IMR-90 (cell line): ENCODE measurements around the gene ROBO2. TPM values are rescaled to one million over a fixed set of nuclear protein-coding genes. Genes with fewer than 3 reads are reported as not detected.

Source experiments
- ATAC-seq: fragments of 200-7000 bp; cut with Tn5 transposase; 2 replicates; pipeline ENCODE4 v1.9.1; 2020; ENCODE audit warnings: low read depth, mild to moderate bottlenecking, moderate library complexity
- BruUV-seq: library from RNA; stranded (reverse); fragments of 400-500 nt; replicated peaks from 2 replicates; lab custom pipeline; 2021; lab: Mats Ljungman, UMichigan
- CTCF ChIA-PET: fragments of 300-600 bp; formaldehyde crosslinking; extraction: SDS; loops from one replicate; lab custom pipeline; 2021; ENCODE audit warnings: antibody characterized with exemption; lab: Yijun Ruan, JAX
- POLR2A ChIA-PET: fragments of 300-600 bp; sonication (Branson Sonifier 250); formaldehyde crosslinking; loops from one replicate; lab custom pipeline; 2022; ENCODE audit warnings: antibody characterized with exemption; ENCODE audit not compliant: unreplicated experiment; lab: Charles Lee
- DNase-seq: peaks from one replicate; pipeline ENCODE4 v3.0.0; 2013
- H2AFZ ChIP-seq: replicated peaks from 2 replicates; pipeline ENCODE3; 2013; ENCODE audit warnings: low read length, mild to moderate bottlenecking; ENCODE audit not compliant: poor library complexity
- H2AK5ac ChIP-seq: 2 replicates; pipeline ENCODE4 v1.6.1; 2013; ENCODE audit warnings: low read depth, low read length, inconsistent platforms
- H2AK9ac ChIP-seq: replicated peaks from 2 replicates; pipeline ENCODE3; 2013; ENCODE audit warnings: mild to moderate bottlenecking, low read depth, low read length, moderate library complexity; ENCODE audit not compliant: poor library complexity
- H2BK120ac ChIP-seq: 2 replicates; pipeline ENCODE4 v1.6.1; 2013; ENCODE audit warnings: low read depth, low read length, inconsistent platforms
- H2BK15ac ChIP-seq: 3 replicates; pipeline ENCODE4 v1.6.1; 2013; ENCODE audit warnings: low read depth, low read length, inconsistent platforms
- H2BK20ac ChIP-seq: 2 replicates; pipeline ENCODE4 v1.6.1; 2013; ENCODE audit warnings: low read depth, mild to moderate bottlenecking, inconsistent platforms, low read length, moderate library complexity
- H2BK5ac ChIP-seq: 2 replicates; pipeline ENCODE4 v1.6.1; 2013; ENCODE audit warnings: mild to moderate bottlenecking, low read depth, low read length, inconsistent platforms; ENCODE audit not compliant: poor library complexity, severe bottlenecking
- H3K14ac ChIP-seq: replicated peaks from 2 replicates; pipeline ENCODE4 v1.6.1; 2013; ENCODE audit warnings: low read depth, low read length, inconsistent platforms
- H3K18ac ChIP-seq: 2 replicates; pipeline ENCODE4 v1.6.1; 2013; ENCODE audit warnings: low read depth, low read length, control low read depth
- H3K23ac ChIP-seq: 2 replicates; pipeline ENCODE4 v1.6.1; 2013; ENCODE audit warnings: low read depth, low read length, inconsistent platforms
- H3K27ac ChIP-seq: 2 replicates; pipeline ENCODE4 v1.5.1; 2013; ENCODE audit warnings: mild to moderate bottlenecking, control low read depth, low read length; ENCODE audit not compliant: insufficient read depth
- H3K27me3 ChIP-seq: 2 replicates; pipeline ENCODE4 v1.6.1; 2013; ENCODE audit warnings: low read length; ENCODE audit not compliant: control insufficient read depth, insufficient read depth
- H3K36me3 ChIP-seq: 2 replicates; pipeline ENCODE4 v1.6.1; 2013; ENCODE audit warnings: low read length, mixed read lengths; ENCODE audit not compliant: control insufficient read depth, insufficient read depth
- H3K4ac ChIP-seq: 2 replicates; pipeline ENCODE4 v1.6.1; 2013; ENCODE audit warnings: low read depth, low read length, inconsistent platforms
- H3K4me1 ChIP-seq: 2 replicates; pipeline ENCODE4 v1.6.1; 2013; ENCODE audit warnings: low read length, mixed read lengths; ENCODE audit not compliant: control insufficient read depth, insufficient read depth
- H3K4me2 ChIP-seq: 2 replicates; pipeline ENCODE4 v1.6.1; 2013; ENCODE audit warnings: low read depth, mild to moderate bottlenecking, control low read depth, low read length, moderate library complexity
- H3K4me3 ChIP-seq: 2 replicates; pipeline ENCODE4 v1.5.1; 2013; ENCODE audit warnings: low read depth, mild to moderate bottlenecking, control low read depth, low read length, moderate library complexity; ENCODE audit not compliant: insufficient read depth
- H3K56ac ChIP-seq: 2 replicates; pipeline ENCODE4 v1.6.1; 2013; ENCODE audit warnings: low read length, inconsistent platforms; ENCODE audit not compliant: insufficient read depth; ENCODE audit errors: extremely low read depth
- H3K79me1 ChIP-seq, 2 experiments: 2 replicates each; pipeline ENCODE4 v1.6.1; 2013; ENCODE audit warnings: low read length in 2 of 2, inconsistent platforms in 1 of 2, low read depth in 1 of 2
- H3K9ac ChIP-seq: 2 replicates; pipeline ENCODE4 v1.6.1; 2013; ENCODE audit warnings: low read depth, low read length, control low read depth
- H3K9me1 ChIP-seq: 2 replicates; pipeline ENCODE4 v1.6.1; 2013; ENCODE audit warnings: low read length, inconsistent platforms; ENCODE audit not compliant: insufficient read depth
- H3K9me3 ChIP-seq: 2 replicates; pipeline ENCODE4 v1.6.1; 2013; ENCODE audit warnings: low read length; ENCODE audit not compliant: control insufficient read depth, insufficient read depth
- H4K20me1 ChIP-seq: 2 replicates; pipeline ENCODE4 v1.6.1; 2013; ENCODE audit warnings: low read length, inconsistent platforms; ENCODE audit not compliant: insufficient read depth
- H4K5ac ChIP-seq: 2 replicates; pipeline ENCODE4 v1.6.1; 2013; ENCODE audit warnings: mild to moderate bottlenecking, low read depth, low read length, control low read depth
- H4K8ac ChIP-seq, 2 experiments: 2 replicates each; pipeline ENCODE4 v1.6.1; 2013; ENCODE audit warnings: low read depth in 2 of 2, low read length in 2 of 2, control low read depth in 1 of 2, inconsistent platforms in 1 of 2
- H4K91ac ChIP-seq: 2 replicates; pipeline ENCODE4 v1.6.1; 2013; ENCODE audit warnings: low read depth, low read length, inconsistent platforms; ENCODE audit not compliant: insufficient read depth
- BHLHE40 ChIP-seq: fragments of 150-350 bp; IDR thresholded peaks from 2 replicates; pipeline ENCODE4 v1.6.1; 2016; ENCODE audit warnings: mild to moderate bottlenecking, low read depth, low read length
- CEBPB ChIP-seq: IDR thresholded peaks from 2 replicates; pipeline ENCODE4 v1.6.1; 2012; ENCODE audit warnings: low read depth, low read length, improper control_type of control experiment
- CHD1 ChIP-seq: IDR thresholded peaks from 2 replicates; pipeline ENCODE4 v1.6.1; 2012; ENCODE audit warnings: low read depth, low read length, improper control_type of control experiment
- MXI1 ChIP-seq: IDR thresholded peaks from 2 replicates; pipeline ENCODE4 v1.6.1; 2012; ENCODE audit warnings: low read depth, mild to moderate bottlenecking, low read length, moderate library complexity, borderline replicate concordance
- POLR2A ChIP-seq: IDR thresholded peaks from 2 replicates; pipeline ENCODE4 v1.6.1; 2012; ENCODE audit warnings: mild to moderate bottlenecking, low read depth, low read length
- RAD21 ChIP-seq: IDR thresholded peaks from 2 replicates; pipeline ENCODE4 v1.6.1; 2012; ENCODE audit warnings: low read length, improper control_type of control experiment
- RFX5 ChIP-seq: IDR thresholded peaks from 2 replicates; pipeline ENCODE4 v1.8.0; 2012; ENCODE audit warnings: low read depth, mild to moderate bottlenecking, low read length, moderate library complexity
- SMC3 ChIP-seq: fragments of 150-350 bp; IDR thresholded peaks from 2 replicates; pipeline ENCODE4 v1.6.1; 2016; ENCODE audit warnings: low read depth, mild to moderate bottlenecking, antibody characterized with exemption, low read length, moderate library complexity
- WGBS, 2 experiments: methylation state at CpG; one replicate each; pipeline versions ENCODE4 v1.1.5 to v1.1.7; 2013; ENCODE audit warnings: missing lambda C conversion rate in 2 of 2; ENCODE audit not compliant: insufficient read length in 1 of 2; ENCODE audit errors: extremely low coverage in 2 of 2; 5-methylcytosine and 5-hydroxymethylcytosine counted together
- dilution Hi-C: fragments of 300-500 bp; cut with HindIII; formaldehyde crosslinking; loops from one replicate; pipeline ENCODE4 v1.14.3; 2018; ENCODE audit warnings: low sequenced_read_pairs; ENCODE audit not compliant: unreplicated experiment
- in situ Hi-C: fragments of 300-500 bp; cut with MboI; formaldehyde crosslinking; loops from 3 replicates; pipeline ENCODE4 v1.14.3; 2019; ENCODE audit warnings: low sequenced_read_pairs, inconsistent platforms, mixed read lengths
- intact Hi-C: fragments of 100-400 bp; cut with micrococcal nuclease; formaldehyde crosslinking; loops from 2 replicates; pipeline ENCODE4 v1.10.0; 2022
- polyA plus RNA-seq, 3 experiments: library from polyadenylated mRNA; depleted of rRNA; stranded (reverse); fragments of >200 nt; gene quantifications; 2 replicates each; pipeline ENCODE4 v1.2.3, GENCODE V29; 2012; ENCODE audit warnings: low replicate concordance in 1 of 3
- total RNA-seq: library from RNA; depleted of rRNA; stranded (reverse); fragments of >200 nt; gene quantifications from 2 replicates; pipeline ENCODE4 v1.2.3, GENCODE V29; 2012
- TF ChIP-seq, protein P1 (sequence below): fragments of 150-350 bp; IDR thresholded peaks from 2 replicates; pipeline ENCODE4 v1.6.1; 2017; ENCODE audit warnings: mild to moderate bottlenecking, antibody characterized with exemption, low read length, low read depth
- TF ChIP-seq, protein P2 (sequence below): fragments of 150-350 bp; IDR thresholded peaks from 2 replicates; pipeline ENCODE4 v1.6.1; 2016; ENCODE audit warnings: low read depth, mild to moderate bottlenecking, low read length, moderate library complexity, borderline replicate concordance
- TF ChIP-seq, protein P3 (sequence below): conservative IDR thresholded peaks from 2 replicates; pipeline ENCODE4 v1.5.1; 2012; ENCODE audit warnings: mild to moderate bottlenecking, low read depth, low read length, improper control_type of control experiment

ROBO2 gene
- total and polyA plus RNA-seq, 2 of the 4 experiments (the other 2 are of a cell fraction): 9.3 to 14.5 TPM

DNA sequence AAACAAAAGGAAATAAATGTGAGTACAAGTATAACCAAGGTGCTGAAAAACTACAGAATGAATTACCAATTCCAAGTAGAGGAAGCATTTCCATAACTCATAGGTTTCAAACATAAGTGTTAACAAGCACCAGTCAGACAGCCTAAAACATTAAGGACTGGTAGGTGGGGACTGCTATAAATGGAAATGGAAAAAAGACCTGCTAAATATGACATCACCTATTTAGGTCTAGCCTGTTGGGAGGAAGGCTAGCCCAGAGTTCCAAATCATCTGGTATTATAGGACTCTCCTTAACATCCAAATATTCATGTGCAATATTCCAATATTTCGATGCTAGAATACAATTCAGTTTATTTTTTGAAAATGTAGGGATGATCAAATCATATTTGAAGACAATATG is 560.0 kb downstream of the ROBO2 start:
- Histone ChIP-seq H3K27ac (no peak overlapping the region), H3K56ac (no peak overlapping the region), H3K79me1 (no peaks in the 10 kb centered on the region), H2AK5ac (no peak overlapping the region), H3K18ac (no peak overlapping the region), H2AK9ac (no peak overlapping the region), H4K20me1 (no peaks in the 10 kb centered on the region), H2BK120ac (no peak overlapping the region), H3K9me1 (no peaks in the 10 kb centered on the region), H3K36me3 (no peaks in the 10 kb centered on the region), H4K91ac (no peak overlapping the region), H4K5ac (no peak overlapping the region), H2BK15ac (no peak overlapping the region), H3K4me2 (no peak overlapping the region), H3K27me3 (no peaks in the 10 kb centered on the region), H3K4ac (no peak overlapping the region), H3K4me1 (no peaks in the 10 kb centered on the region), H2BK20ac (no peak overlapping the region), H3K4me3 (no peak overlapping the region), H2AFZ (no peak overlapping the region), H2BK5ac (no peak overlapping the region), H3K9me3 (peaks cover 4% of the 10 kb centered on the region; the same call in 1 of the 2 replicates), H3K23ac (no peak overlapping the region), H4K8ac (no peak overlapping the region), H3K9ac (no peak overlapping the region), H3K14ac (no peak overlapping the region)
- WGBS, 2 experiments: no CpG with 5 or more reads among the region's 1 CpG
- ATAC-seq: no peak
- CTCF ChIA-PET: no interaction called here
- DNase-seq: no peak
- in situ Hi-C loops (no loop called here), dilution Hi-C loops (no loop called here), intact Hi-C loops (no loop called here)
- POLR2A ChIA-PET: no interaction called here
- TF ChIP-seq CHD1 (no peak), POLR2A (no peak), RAD21 (no peak), BHLHE40 (no peak), MXI1 (no peak), CEBPB (no peak), RFX5 (no peak), SMC3 (no peak)
- TF ChIP-seq, protein P1, sequence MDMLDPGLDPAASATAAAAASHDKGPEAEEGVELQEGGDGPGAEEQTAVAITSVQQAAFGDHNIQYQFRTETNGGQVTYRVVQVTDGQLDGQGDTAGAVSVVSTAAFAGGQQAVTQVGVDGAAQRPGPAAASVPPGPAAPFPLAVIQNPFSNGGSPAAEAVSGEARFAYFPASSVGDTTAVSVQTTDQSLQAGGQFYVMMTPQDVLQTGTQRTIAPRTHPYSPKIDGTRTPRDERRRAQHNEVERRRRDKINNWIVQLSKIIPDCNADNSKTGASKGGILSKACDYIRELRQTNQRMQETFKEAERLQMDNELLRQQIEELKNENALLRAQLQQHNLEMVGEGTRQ: no peak
- TF ChIP-seq, protein P2, sequence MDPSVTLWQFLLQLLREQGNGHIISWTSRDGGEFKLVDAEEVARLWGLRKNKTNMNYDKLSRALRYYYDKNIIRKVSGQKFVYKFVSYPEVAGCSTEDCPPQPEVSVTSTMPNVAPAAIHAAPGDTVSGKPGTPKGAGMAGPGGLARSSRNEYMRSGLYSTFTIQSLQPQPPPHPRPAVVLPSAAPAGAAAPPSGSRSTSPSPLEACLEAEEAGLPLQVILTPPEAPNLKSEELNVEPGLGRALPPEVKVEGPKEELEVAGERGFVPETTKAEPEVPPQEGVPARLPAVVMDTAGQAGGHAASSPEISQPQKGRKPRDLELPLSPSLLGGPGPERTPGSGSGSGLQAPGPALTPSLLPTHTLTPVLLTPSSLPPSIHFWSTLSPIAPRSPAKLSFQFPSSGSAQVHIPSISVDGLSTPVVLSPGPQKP: no peak
- TF ChIP-seq, protein P3, sequence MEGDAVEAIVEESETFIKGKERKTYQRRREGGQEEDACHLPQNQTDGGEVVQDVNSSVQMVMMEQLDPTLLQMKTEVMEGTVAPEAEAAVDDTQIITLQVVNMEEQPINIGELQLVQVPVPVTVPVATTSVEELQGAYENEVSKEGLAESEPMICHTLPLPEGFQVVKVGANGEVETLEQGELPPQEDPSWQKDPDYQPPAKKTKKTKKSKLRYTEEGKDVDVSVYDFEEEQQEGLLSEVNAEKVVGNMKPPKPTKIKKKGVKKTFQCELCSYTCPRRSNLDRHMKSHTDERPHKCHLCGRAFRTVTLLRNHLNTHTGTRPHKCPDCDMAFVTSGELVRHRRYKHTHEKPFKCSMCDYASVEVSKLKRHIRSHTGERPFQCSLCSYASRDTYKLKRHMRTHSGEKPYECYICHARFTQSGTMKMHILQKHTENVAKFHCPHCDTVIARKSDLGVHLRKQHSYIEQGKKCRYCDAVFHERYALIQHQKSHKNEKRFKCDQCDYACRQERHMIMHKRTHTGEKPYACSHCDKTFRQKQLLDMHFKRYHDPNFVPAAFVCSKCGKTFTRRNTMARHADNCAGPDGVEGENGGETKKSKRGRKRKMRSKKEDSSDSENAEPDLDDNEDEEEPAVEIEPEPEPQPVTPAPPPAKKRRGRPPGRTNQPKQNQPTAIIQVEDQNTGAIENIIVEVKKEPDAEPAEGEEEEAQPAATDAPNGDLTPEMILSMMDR: no peak
- BruUV-seq: no TSS peak
